SK-N-DZ (cell line): Measurements from ENCODE around the gene RIBC1.

Experiments
- small RNA-seq, 2 experiments: library from RNA; depleted of rRNA; stranded (forward); fragments of <200 nt; gene quantifications; one replicate each; pipeline ENCODE3, GENCODE V24; 2014

The RIBC1 gene

Small RNA genes lying within 50 kb of the gene (small RNA-seq; reads per million reads assigned to genes)
- gene MIR6857 = 0 to 0.04 reads per million in 2 experiments
- 0 to 0.04 reads per million in 2 experiments for gene VTRNA3-1P
